Jurkat, Clone E6-1 (cell line): ENCODE measurements around the gene VAV3.
"Not testable (repeated sequence)": the region's sequence is repeated elsewhere in the genome, so short reads cannot be mapped to it uniquely, and the experiment has no call there.

Experiments used
- DNase-seq: peaks from one replicate; pipeline ENCODE4 v3.0.0-alpha.2; 2011; ENCODE audit warnings: low read depth, low spot score
- H3K4me3 ChIP-seq: 2 replicates; pipeline ENCODE4 v1.5.1; 2011; ENCODE audit warnings: mild to moderate bottlenecking, low read length, control low read depth, moderate library complexity

Gene VAV3

GRCh38 chr1:107785496-107786202, 179.3 kb downstream of the VAV3 start:
- DNase-seq, result peak; percentile 78
- no peak overlapping the region; the same call in 1 of the 2 replicates for H3K4me3 ChIP-seq

- H3K4me3 ChIP-seq, result no peak overlapping the region
- DNase-seq, result peak; percentile 78
These were observed 182.6 kb downstream of the VAV3 start for GRCh38 chr1:107782217-107782845.

DNA sequence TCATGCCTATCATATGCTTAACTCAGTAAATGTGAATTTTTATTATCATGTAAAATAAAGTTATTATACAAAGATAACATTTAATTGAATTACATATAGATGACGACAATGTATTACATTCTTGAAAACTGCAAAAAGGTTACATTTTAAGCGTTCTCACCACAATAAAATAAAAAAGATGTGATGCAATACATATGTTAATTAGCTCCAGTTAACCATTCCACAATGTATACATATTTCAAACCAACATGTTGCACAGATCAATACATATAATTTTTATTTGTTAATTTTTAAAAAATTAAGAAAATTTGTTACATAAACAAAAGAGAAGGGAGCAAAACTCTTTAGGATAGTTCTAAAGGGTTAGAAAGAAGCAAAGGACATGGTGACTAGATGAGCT, 183.7 kb downstream of the VAV3 start:
- no peak overlapping the region for H3K4me3 ChIP-seq
- no peak for DNase-seq

DNA sequence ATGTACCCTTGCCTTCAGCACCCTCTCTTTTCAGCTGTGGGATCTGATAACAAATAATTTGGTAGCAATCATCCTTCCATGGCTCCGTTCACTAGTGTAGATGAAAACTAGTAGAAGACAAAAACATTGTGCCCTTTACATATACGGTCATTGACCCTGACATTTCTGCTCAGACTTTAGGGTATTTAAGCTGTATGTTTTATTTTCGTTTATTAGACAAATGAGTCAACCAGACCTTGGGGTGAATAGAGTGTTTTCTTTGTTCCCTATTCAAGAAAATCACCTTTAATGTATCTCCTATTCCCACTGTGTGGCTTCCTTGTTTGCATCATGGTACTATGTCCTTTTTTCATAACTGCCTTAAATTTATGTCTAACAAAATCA, 187.3 kb downstream of the VAV3 start:
- no peak for DNase-seq
- no peak overlapping the region for H3K4me3 ChIP-seq

DNA sequence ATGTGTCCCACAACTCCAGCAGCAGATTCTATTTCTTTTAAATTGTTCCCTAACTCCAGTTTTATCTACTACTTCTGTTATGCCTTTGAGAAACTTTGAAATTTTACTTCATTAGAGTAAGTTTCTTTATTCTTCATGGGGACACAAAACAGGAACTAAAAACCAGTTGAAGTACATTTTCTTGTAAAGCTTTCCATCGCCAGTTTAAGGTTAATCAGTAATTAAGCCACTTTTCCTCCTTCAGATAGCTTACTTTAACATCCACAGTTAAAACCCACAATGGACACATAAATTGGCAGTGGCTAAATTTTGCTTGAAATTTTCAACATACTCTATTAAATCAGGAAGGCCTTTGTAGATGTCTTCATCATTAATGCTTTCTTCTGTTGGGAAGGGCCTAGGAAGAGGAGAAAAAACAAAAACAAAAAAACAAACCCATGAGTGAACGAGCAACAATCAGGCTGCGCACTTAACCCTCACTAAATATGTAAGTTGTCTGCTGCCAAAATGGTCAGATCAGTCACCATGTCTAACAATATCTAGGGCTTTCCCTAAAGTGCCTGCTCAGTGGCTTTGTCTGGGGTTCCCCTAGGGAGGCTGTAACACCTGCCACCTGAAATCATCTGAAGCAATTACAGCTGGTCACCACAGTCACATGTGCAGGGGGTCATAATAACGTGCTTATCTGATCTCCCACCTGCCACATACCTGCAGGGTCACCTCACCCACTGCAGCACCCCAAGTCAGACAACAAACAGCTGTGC, 187.9 kb downstream of the VAV3 start:
- H3K4me3 ChIP-seq, result no peak overlapping the region

GRCh38 chr1:107771377-107771776, 193.6 kb downstream of the VAV3 start:
- DNase-seq, result no peak
- H3K4me3 ChIP-seq, result no peak overlapping the region

More for the DNA sequence above, 187.9 kb downstream of the VAV3 start:
- DNase-seq, result no peak

- H3K4me3 ChIP-seq, result no peak overlapping the region
- no peak for DNase-seq
These were observed 197.8 kb downstream of the VAV3 start for GRCh38 chr1:107767156-107767582.

DNA sequence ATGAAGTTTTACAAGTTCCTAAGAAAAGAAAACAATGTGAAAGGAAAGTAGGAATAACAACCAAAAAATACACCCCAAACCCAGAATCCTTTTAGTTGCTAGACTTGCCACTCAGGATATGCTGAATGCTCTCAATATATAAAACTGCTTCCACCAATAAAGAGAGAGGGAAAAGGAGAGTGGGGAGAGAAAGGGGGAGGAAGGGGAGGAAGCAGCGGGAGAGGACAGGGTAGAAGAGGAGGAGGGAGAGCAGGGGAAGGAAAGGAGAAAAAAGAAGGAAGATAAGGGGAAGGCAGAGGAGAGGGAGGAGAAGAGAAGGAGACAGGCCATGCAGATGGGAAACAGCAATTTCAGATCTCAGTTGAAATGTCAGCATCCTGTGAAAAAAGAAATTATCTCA, 198.4 kb downstream of the VAV3 start:
- H3K4me3 ChIP-seq, result no peak overlapping the region
- DNase-seq, result no peak

DNA sequence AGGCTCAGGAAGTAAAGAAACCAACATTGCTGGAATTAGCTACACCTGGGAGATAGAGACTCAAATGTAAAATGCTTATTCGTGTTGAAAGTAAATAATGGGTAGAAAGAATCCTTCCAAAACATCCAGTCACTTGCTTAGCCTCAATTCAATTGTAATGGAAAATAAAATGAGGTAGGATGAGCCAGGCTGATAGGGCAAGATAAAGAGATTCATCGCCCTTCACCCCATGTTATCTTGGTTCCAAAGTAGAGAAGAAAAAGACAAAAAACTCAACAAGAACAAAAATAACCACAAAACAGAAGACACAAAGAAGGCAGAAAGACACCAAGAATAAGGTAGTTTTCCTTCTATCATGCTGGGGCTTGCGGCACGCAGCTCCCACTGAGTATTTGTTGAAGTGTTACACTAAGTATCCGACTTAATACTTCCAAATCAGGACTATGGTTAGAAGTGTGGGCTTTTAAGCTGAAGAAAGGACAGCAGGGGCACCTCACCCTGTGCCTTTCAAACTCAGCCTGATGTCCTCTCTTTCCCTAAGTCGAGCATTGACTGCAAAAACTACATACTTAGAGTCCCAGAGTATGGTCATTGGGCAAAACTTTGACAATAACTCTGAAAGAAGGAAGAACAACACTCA, 202.1 kb downstream of the VAV3 start:
- no peak for DNase-seq
- no peak overlapping the region for H3K4me3 ChIP-seq

GRCh38 chr1:107760065-107760464, 204.9 kb downstream of the VAV3 start:
- no peak for DNase-seq
- H3K4me3 ChIP-seq, result no peak overlapping the region

GRCh38 chr1:107750364-107750959, 214.5 kb downstream of the VAV3 start:
- DNase-seq, result peak; percentile 72
- no peak overlapping the region for H3K4me3 ChIP-seq

- H3K4me3 ChIP-seq, result no peak overlapping the region
- DNase-seq, result no peak
These were observed 216.4 kb downstream of the VAV3 start for GRCh38 chr1:107748531-107748930.

DNA sequence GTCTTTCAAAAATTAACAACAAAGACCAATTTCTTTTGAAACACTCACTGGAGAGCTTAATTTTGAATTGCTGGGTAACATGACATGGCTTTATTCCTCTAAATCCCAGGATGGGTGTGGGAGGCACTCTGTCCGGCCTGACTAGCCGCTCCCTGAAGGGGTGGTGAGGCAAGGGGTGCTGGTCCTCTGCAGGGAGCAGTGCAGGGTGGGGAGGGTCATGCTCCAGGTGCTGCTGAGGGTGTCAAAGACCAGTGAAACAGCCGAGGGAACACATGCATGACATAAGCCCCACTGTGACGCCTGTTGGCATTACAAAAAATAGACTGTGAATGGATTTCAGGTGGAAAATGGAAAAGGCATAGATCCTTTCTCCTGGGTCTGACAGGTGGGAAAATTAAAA, 223.7 kb downstream of the VAV3 start:
- no peak overlapping the region for H3K4me3 ChIP-seq

GRCh38 chr1:107740579-107740978, 224.4 kb downstream of the VAV3 start:
- DNase-seq, result no peak
- H3K4me3 ChIP-seq, result no peak overlapping the region

More for the DNA sequence above, 223.7 kb downstream of the VAV3 start:
- DNase-seq, result no peak

GRCh38 chr1:107739651-107740050, 225.3 kb downstream of the VAV3 start:
- DNase-seq, result no peak

GRCh38 chr1:107739201-107739600, 225.8 kb downstream of the VAV3 start:
- DNase-seq, result no peak
- H3K4me3 ChIP-seq, result no peak overlapping the region

More at GRCh38 chr1:107739651-107740050, 225.3 kb downstream of the VAV3 start:
- no peak overlapping the region for H3K4me3 ChIP-seq

DNA sequence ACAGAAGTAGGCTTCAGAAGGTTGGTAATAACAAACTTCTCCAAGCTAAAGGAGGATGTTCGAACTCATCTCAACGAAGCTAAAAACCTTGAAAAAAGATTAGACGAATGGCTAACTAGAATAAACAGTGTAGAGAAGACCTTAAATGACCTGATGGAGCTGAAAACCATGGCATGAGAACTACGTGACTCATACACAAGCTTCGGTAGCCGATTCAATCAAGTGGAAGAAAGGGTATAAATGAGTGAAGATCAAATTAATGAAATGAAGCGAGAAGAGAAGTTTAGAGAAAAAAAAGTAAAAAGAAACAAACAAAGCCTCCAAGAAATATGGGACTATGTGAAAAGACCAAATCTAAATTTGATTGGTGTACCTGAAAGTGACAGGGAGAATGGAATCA, 231.6 kb downstream of the VAV3 start:
- H3K4me3 ChIP-seq, DNase-seq: not testable (repeated sequence)

DNA sequence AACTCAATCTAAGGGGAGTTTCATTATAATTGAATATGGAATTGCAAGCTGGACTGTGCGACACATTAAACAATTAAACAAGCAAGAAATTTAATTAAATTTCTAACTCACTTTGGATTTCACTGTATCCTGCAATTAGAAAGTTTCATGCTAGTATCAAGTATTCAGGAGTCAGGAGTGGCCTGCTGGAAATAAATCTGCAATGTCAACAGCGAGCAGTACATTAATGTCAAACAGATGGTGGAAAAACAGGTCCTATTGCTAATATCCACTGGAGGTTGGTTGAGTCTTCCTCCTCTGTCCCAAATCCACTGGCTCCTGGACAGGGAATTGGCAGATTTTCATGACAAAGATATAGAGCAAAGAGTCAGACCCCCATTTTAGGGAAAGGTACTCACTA, 237.1 kb downstream of the VAV3 start:
- no peak overlapping the region for H3K4me3 ChIP-seq
- DNase-seq, result no peak

GRCh38 chr1:107726860-107727259, 238.1 kb downstream of the VAV3 start:
- DNase-seq, result no peak

More at GRCh38 chr1:107726860-107727259, 238.1 kb downstream of the VAV3 start:
- no peak overlapping the region for H3K4me3 ChIP-seq
